Measurements from ENCODE around the gene KCTD21.

KCTD21 gene

GRCh38 chr11:78171951-78172350 is 16.5 kb downstream of the KCTD21 start:
- no peak for FAIRE-seq

DNA sequence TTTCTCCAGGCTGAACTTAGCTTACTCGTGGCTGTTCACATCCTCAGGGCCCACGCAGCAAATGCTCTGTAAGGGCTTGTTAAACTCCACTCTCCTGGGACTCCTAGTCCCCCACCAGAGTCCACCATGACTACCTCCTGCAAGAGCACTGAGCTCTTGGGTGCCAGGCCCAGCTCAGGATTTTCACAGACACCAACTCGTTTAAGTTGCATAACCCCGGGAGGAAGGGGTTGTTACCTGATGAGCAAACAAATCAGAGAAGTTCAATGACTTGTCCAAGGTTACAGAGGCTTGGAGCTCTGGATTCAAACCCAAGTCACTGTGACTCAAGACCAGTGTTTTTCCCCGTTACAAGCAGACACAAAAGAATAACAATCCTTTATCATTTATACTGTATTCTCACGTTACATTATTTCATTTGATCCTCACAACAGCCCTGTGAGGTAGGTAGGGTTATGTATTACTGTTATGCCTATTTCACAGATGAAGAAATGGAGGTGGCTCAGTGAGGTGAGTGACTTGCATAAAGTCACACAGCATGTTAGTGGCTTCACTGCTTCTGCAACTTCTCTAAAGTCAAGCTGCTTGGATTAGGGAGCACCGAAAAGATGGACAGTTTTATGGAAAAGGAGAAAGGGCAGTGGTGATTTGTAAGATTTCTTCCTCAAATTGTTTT is 17.4 kb downstream of the KCTD21 start:
- no peak for FAIRE-seq

DNA sequence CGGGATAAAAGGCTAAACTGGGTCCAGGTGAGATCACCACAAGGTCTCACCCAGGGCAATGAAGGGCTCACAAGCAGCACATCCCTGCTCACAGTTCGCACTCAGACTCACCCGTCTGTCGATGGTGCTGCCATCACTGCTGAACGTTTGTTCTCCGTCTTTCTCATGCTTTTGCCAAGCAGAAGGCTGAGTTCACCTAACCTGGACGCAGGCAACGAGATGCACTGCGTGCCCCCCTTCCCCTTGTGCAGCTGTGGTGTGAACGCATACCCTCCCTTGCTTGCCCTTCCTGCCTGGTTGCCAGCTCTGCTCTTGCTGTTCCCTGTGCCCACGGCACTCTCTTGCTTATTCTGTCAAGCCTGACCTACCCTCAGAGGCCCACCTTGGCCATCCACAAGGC is 18.0 kb downstream of the KCTD21 start:
- FAIRE-seq: no peak

DNA sequence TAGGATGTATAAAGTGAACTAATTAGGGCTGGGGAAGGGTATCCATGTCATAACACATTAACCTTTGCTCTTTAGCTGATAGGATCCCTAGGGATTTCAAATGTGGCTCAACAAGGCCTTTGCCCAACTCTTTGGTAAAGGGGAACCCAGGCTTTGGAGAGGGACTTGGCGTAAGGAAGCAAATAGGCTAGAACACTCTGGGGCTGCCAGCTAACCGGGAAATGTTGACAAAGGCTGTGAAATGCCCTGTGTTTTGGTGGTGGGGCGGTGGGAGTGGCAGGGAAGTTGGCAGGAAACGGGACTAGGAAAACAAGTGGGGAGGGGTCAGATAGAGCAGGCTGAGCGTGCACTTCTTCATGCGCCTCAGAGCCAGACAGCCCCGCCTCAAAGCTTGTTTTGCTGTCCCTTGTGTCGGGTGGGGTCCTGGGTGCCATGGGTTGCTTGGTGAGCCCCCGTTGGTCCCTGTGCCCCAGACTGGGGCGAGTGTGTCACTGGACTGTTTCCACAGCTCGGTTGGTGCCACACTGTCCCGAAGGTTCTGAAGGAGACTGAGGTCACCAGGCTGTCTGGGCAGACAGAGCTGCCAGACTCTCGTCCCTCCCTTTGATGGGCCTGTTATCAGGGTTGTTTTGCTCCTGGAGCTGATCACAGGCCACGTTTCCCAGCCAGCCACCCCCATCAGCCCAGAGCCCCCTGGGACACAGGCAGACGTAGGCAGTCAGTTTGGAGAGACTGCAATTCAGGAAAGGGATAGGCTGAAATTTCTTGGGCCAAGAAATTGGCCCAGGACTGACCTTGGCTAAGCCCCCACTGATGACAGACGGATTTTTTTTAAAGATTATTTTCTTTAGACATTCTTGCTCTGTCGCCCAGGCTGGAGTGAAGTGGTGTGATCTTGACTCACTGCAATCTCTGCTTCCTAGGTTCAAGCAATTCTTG is 19.6 kb downstream of the KCTD21 start:
- FAIRE-seq: no peak

- no peak for FAIRE-seq
These were observed 21.5 kb downstream of the KCTD21 start for GRCh38 chr11:78166855-78167469.

GRCh38 chr11:78164471-78164870 is 24.0 kb downstream of the KCTD21 start:
- FAIRE-seq: no peak

DNA sequence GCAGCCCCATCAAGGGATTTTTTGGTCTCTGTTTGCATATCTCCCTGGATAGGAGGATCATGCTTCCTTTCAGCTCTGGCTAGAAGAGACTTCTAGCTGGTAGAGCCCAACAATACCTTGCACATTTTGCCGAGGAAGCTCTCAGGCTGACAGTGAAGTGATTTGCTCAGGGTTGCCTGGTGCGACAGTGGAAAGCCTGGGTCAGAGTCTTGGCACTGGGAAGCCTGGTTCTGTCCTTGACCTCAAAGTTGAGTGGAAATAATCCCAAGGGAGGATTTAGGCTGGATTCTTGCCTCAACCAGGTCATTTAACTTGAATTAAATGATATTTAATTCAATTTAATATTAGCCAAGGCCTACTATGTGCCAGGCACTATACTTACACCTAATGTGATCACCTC is 24.6 kb downstream of the KCTD21 start:
- no peak for FAIRE-seq

DNA sequence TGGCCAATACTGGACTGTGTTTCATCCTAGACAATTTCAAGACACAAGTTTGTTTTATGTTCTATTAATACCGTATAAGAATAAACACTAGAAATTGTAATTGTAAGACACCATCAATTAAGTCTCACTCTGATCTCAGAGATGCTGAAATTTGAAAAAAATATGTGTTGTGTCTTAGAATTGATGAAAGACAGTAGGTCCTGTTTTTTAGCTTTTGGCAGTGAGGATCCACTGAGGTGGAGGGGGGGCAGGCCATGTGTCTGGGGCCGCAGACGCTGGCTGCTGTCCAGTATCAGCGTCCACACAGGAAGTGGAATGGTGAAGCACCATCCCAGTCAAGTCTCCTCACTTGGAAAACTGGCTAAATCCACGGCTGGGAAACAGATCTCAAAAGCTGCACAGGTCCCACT is 26.5 kb downstream of the KCTD21 start:
- FAIRE-seq: no peak

DNA sequence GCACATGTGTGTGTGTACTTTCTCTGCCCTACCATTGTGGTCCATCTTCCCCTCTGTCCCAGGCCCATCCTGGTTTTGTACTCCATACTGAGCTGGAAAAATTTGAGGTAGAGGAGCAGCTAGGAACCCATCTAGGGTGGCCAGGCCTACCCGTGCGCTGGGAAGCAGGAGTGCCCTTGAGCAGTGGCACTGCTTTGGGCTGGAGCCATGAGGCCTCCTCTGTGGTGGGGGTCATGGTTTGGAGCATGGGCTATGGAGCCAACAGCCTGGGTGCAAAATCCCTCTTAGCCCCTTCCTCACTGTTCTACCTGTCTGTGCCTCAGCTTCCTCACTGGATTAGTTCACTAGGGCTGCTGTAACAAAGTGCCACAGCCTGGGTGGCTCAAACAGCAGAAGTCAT is 27.1 kb downstream of the KCTD21 start:
- FAIRE-seq: no peak

- no peak for FAIRE-seq
These were observed 27.9 kb downstream of the KCTD21 start for GRCh38 chr11:78160557-78160956.

DNA sequence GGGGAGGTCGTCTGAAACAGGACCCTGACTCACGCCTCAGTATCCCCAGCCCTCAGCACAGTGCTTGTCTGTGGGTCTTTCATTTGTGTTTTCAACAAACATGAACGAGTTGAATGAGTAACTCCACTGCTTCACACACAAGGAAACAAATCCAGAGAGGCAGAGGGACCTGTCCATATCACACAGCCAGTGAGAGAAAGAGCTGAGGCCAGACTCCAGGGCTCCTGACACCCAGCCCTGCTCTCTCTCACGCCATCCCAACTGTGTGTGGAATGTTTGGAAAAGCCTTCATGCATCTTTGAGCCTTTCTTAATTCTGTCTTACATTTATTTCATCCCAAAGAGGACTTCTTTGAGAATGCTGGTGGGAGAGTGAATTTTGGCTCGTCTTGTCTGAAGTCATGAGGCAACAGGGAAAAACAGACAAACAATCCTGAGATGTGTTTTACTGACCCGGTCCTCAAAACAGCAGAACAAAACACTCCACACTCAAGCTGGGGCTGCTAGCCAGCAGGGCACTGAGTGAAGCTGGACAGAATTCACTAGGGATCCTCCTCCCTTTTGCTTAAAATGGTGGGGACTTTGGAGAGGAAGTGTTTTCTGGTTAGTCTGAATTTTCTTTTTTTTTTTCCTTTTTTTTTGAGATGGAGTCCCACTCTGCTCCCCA is 29.3 kb downstream of the KCTD21 start:
- FAIRE-seq: no peak

DNA sequence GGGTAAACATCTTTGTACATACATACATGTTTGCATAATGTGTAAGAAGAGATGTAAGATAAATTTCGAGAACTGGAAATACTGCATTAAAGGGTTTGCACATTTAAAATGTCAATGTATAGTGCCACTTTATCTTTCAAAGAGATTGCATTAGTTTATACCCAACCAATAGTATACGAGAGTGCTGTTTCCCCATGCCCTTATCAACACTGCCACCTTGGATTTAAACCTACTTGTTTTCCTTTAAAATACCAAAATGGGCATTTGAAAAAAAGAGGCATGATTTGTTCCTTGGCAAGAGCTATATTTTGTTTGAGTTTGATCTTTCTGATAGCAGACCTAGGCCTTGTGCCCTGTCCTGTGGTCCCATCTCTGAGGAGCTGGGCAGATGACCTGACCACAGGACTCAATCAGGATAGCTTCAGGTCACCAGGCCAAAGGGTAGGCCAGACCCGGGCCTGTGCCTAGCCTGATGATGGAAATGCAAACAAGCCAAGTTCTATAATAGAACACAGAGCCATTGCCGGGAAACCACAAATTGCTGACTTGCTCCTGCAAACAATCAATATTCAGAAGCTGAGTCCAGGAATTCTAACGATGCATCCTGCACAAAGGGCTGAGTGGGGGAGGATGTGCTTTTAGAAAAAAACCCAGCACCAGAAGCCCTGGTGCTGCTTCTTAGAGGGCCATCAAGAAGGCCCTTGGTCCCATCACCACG is 32.1 kb downstream of the KCTD21 start:
- no peak for FAIRE-seq

- no peak for FAIRE-seq
These were observed 36.6 kb downstream of the KCTD21 start for GRCh38 chr11:78151804-78152203.

- no peak for FAIRE-seq
These were observed 37.7 kb downstream of the KCTD21 start for GRCh38 chr11:78150754-78151153.

DNA sequence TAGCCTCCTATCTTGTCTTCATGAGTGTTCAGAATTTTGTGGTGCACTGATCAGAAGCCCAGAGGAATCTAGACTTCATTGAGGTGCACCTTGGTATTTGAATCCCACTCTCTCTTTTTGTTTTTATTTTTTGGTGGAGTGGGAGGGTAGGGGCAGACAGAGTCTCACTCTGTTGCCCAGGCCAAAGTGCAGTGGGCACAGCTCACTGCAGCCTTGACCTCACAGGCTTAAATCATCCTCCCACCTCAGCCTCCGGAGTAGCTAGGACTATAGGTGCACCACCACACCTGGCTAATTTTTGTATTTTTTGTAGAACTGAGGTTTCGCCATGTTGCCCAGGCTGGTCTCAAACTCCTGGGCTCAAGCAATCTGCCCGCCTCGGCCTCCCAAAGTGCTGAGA is 38.1 kb downstream of the KCTD21 start:
- no peak for FAIRE-seq

- no peak for FAIRE-seq
These were observed 38.8 kb downstream of the KCTD21 start for GRCh38 chr11:78149646-78150045.

DNA sequence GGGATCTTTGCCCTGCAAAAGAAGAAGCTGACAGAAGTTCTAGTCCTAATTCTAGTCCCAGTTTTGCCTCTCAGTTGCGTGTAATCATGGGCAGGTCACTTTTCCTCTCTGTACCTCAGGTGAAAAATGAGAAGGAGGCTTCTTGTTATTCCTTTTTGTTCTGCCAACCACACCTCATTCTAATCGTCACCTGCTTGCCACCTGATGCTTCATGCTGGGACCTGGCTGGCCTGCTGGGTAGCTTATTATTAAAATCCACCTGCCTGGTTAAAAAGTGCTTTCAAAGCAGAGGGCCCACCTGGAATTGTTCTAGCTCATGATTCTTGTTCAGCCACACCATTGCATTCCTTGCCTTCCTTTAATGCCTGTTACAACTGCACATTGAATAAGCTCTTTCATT is 40.6 kb downstream of the KCTD21 start:
- no peak for FAIRE-seq

- FAIRE-seq: no peak
These were observed 42.9 kb downstream of the KCTD21 start for GRCh38 chr11:78145511-78146025.

DNA sequence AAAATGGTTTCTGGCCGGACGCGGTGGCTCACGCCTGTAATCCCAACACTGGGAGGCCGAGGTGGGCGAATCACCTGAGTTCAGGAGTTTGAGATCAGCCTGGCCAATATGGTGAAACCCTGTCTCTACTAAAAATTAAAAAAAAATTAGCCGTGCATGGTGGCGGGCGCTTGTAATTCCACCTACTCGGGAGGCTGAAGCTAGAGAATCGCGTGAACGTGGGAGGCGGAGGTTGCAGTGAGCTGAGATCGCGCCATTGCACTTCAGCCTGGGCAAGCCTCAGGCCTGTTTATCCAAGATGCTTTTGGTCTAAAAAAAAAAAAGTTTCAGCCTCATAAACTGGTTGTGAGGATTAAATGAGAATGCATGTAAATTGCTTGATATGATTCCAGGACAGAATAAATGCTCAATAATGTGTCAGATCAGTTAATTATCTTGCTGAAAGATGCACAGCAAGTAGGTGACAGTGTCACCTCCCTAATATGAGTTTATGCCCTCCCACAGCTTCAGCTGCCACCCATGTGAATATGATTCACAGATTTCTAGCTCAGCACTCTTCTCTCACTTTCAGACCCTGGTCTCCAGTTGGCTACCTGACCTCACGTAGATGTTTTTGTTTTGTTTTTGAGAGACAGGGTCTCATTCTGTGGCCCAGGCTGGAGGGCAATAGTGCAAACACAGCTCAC is 47.9 kb downstream of the KCTD21 start:
- no peak for FAIRE-seq

DNA sequence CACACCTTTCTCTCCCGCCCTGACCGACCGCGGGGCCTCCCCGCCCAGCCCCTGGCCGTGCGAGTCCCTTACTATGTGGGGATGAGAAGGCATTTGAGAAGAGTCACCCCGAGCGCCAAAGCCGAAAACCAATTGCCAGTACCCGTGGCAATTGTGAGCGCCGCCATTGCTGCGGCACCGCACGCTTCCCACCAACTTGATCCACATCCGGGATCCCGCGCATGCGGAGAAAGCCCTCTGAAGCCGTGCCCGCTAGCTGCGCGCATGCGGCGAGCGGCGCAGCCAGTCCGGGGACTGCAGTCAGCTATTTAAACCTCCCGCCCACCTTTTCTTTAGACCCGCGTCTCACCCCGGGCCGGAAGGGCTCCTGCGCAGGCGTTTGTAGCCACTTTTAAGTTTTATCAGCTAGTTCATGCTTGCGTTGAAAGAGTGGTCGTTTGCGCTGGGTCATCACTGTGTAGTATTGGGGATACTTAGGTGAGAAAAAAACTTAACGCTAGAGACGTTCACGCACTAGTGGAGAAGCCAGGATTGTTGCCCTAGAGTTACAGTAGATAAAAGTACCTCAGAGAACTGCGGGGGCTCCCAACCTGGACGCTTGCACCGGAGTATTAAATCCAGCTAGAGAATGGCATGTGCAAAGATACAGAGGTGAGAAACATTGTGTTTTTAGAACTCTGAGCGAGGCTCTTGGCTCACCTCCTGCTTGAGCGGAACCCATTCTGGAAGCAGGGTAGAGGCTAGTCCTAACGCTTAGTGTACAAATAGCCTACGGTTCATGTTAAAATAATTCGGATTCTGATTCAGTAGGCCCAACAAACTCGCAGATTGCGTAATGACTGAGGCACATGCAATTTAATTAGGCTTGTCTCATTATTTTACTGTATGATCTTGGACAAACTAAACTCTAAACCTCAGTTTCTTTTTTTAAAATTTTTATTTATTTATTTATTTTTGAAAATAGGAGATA is 48.7 kb downstream of the KCTD21 start, which contains the start of gene ALG8:
ALG8 (minus strand) TSS at position 205 of the 970 bp plus-strand sequence; CDS start at position 167, 38 bp downstream.
- no peak for FAIRE-seq
